Activated CD8-positive, alpha-beta memory T cell treated with anti-CD3 and anti-CD28 coated beads for 48 hours (primary cell): ENCODE measurements around the gene ZNF839.
"Not testable (repeated sequence)": the region's sequence is repeated elsewhere in the genome, so short reads cannot be mapped to it uniquely, and the experiment has no call there.

ENCODE experiments used
- DNase-seq, 3 experiments: peaks; one replicate each; pipeline ENCODE4 v3.0.0-alpha.2; 2020; ENCODE audit warnings: low read depth in 2 of 3, low spot score in 2 of 3

ZNF839 gene

GRCh38 chr14:102319351-102320032 is at the start of gene ZNF839:
ZNF839 (plus strand) TSS chr14:102319746; CDS start chr14:102319766, 20 bp downstream.
- peak; percentile 85 to 94 (median 92) for DNase-seq

- no peak for DNase-seq
These were observed 47.2 kb upstream of the ZNF839 start for GRCh38 chr14:102272392-102272791.

GRCh38 chr14:102275866-102276265 is 43.7 kb upstream of the ZNF839 start:
- no peak for DNase-seq

- DNase-seq: no peak
These were observed 41.5 kb upstream of the ZNF839 start for GRCh38 chr14:102277874-102278630.

- DNase-seq: no peak
These were observed 41.0 kb upstream of the ZNF839 start for GRCh38 chr14:102278631-102278935.

GRCh38 chr14:102279282-102279681 is 40.3 kb upstream of the ZNF839 start:
- no peak for DNase-seq

- no peak for DNase-seq
These were observed 39.7 kb upstream of the ZNF839 start for GRCh38 chr14:102279688-102280348.

GRCh38 chr14:102280376-102280962 is 39.1 kb upstream of the ZNF839 start:
- DNase-seq: no peak

GRCh38 chr14:102282751-102283465 is 36.6 kb upstream of the ZNF839 start:
- no peak for DNase-seq

- DNase-seq: no peak
These were observed 35.9 kb upstream of the ZNF839 start for GRCh38 chr14:102283631-102284129.

- DNase-seq: no peak
These were observed 34.4 kb upstream of the ZNF839 start for GRCh38 chr14:102285106-102285505.

- no peak for DNase-seq
These were observed 31.4 kb upstream of the ZNF839 start for GRCh38 chr14:102288139-102288538.

GRCh38 chr14:102292441-102292840 is 27.1 kb upstream of the ZNF839 start:
- no peak for DNase-seq

- no peak for DNase-seq
These were observed 25.8 kb upstream of the ZNF839 start for GRCh38 chr14:102293781-102294180.

- no peak for DNase-seq
These were observed 24.3 kb upstream of the ZNF839 start for GRCh38 chr14:102295270-102295669.

- DNase-seq: no peak
These were observed 21.9 kb upstream of the ZNF839 start for GRCh38 chr14:102297436-102298170.

- DNase-seq: not testable (repeated sequence)
These were observed 21.1 kb upstream of the ZNF839 start for GRCh38 chr14:102298303-102299070.

- DNase-seq: no peak
These were observed 15.9 kb upstream of the ZNF839 start for GRCh38 chr14:102303664-102304063.
